Heart right ventricle (tissue), 16 donors: ENCODE results near the gene CLEC2A. TPM values are rescaled to one million over a fixed set of nuclear protein-coding genes. Genes with fewer than 3 reads are reported as not detected.

Experiments used
- ATAC-seq, 8 donors: fragments of 200-7000 bp; cut with Tn5 transposase; one replicate each; pipeline ENCODE4 v1.9.1; 2020; ENCODE audit warnings: mild to moderate bottlenecking in 8 of 8, moderate library complexity in 8 of 8, moderate number of reproducible peaks in 1 of 8
- DNase-seq, 2 donors: peaks; one replicate each; pipeline ENCODE4 v3.0.0-alpha.2; 2020
- H3K27ac ChIP-seq, 10 donors: fragments of 200-600 bp; sonication (generic) in 2 of 10; one replicate each; pipeline versions ENCODE4 v1.5.0 to v1.8.0; 2020 to 2022; ENCODE audit warnings: mild to moderate bottlenecking in 3 of 10
- H3K27me3 ChIP-seq, 7 donors: fragments of 200-600 bp; one replicate each; pipeline ENCODE4 v1.8.0; 2021 to 2022; ENCODE audit warnings: mild to moderate bottlenecking in 2 of 7
- H3K36me3 ChIP-seq, 9 donors: fragments of 200-600 bp; sonication (generic) in 1 of 9; one replicate each; pipeline versions ENCODE4 v1.5.0 to v1.8.0; 2020 to 2022; ENCODE audit warnings: mild to moderate bottlenecking in 2 of 9
- H3K4me1 ChIP-seq, 9 donors: fragments of 200-600 bp; sonication (generic) in 1 of 9; one replicate each; pipeline versions ENCODE4 v1.5.0 to v1.8.0; 2020 to 2022; ENCODE audit warnings: mild to moderate bottlenecking in 4 of 9
- H3K4me3 ChIP-seq, 10 donors: fragments of 200-600 bp; sonication (generic) in 2 of 10; one replicate each; pipeline versions ENCODE4 v1.5.0 to v1.8.0; 2020 to 2022; ENCODE audit warnings: mild to moderate bottlenecking in 7 of 10, moderate library complexity in 2 of 10
- H3K9me3 ChIP-seq, 11 donors: fragments of 200-600 bp in 10 of 11; sonication (generic) in 2 of 11; one replicate each; pipeline versions ENCODE4 v1.5.0 to v1.8.0; 2013 to 2022; ENCODE audit warnings: mild to moderate bottlenecking in 2 of 11, control low read depth in 1 of 11, moderate library complexity in 1 of 11
- CTCF ChIP-seq, 9 donors: fragments of 200-600 bp; sonication (generic) in 2 of 9; IDR thresholded peaks; one replicate each; pipeline versions ENCODE4 v1.5.0 to v1.8.0; 2021 to 2022; ENCODE audit warnings: antibody characterized with exemption in 9 of 9, mild to moderate bottlenecking in 5 of 9, moderate library complexity in 1 of 9
- WGBS, 2 donors: extraction: QIAGEN DNeasy Blood & Tissue Kit; methylation state at CpG; one replicate each; pipeline ENCODE4 v1.1.7; 2013; ENCODE audit warnings: inconsistent platforms in 1 of 2; 5-methylcytosine and 5-hydroxymethylcytosine counted together
- intact Hi-C, 10 donors: fragments of 100-400 bp; cut with DNase I; formaldehyde crosslinking; loops; one replicate each; pipeline versions ENCODE4 v1.11.1 to v1.14.2; 2022
- polyA plus RNA-seq, 2 donors: library from polyadenylated mRNA; stranded (reverse); fragments of 200-250 nt; gene quantifications; one replicate each; pipeline ENCODE4 v1.2.3, GENCODE V29; 2013
- total RNA-seq, 10 donors: library from RNA; stranded (reverse); fragmentation: NEBNext Ultra II Directional in 3 of 10; extraction: Animal tissue kit (Norgen Biotek cat#: 25700) in 3 of 10; gene quantifications; one replicate each; pipeline versions ENCODE4 v1.2.1 to v1.2.4, GENCODE V29; 2021 to 2023
- donor health status: Arrhythmogenic right ventricular cardiomyopathy.
- donor health status: ischemic (EF 13 %, LVEDD 7.1; RV severe dilation, severe dysfunction).
- donor health status: healthy with polysubstance abuse.
- donor health status: DM: no; HTN: yes; CAD: no.
- donor health status: DM: no; HTN: no; CAD: no.
- donor health status: ischemic (EF 25% LVEDD 6.9; RV normal size, moderate dysfunction).
- donor health status: ischemic (EF 25% LVEDD 5.7; RV mildly dilated, moderate dysfunction).
- donor health status: healthy.
- donor health status: DM: yes; HTN: yes; CAD: no.
- donor health status: Ischemic cardiomyopathy.
- donor health status: ischemic (EF 35%, LVEDD 5.7; RV mildly dilated, moderate dysfunction).
- donor health status: nonischemic (EF 11% LVEDD 7.7; RV severe dilation, severe dysfunction).
- donor health status: DM: yes; HTN: yes; CAD: no.
- donor health status: PGD.
- donor health status: ischemic (EF 29% LVEDD 5.4; RV normal size, mild dysfunction).
- donor health status: nonischemic (EF 23%, LVEDD 6.1; RV moderate dilation, normal function).

CLEC2A gene
- total and polyA plus RNA-seq, 12 donors: not detected

DNA sequence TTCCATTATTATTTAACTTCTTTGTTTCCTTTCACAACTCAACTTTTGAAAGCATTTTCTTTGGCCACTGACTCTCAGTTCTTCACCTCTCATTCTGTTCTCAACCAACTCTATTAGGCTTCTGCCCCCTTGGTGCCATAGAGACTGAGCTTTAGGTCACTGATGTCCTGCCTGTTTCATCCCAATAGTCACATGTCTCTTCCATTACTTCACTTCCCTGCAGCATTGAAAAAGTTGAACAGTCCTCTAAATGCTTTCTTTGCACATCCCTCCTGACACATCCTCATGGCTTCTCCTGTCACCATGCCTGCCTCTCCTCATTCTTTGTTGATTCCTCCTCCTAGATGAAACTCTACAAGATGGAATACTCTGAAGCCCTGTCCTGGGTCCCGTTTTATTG lies 41.8 kb upstream of the CLEC2A start:
- Histone ChIP-seq H3K4me1 (peaks cover 0 to 18% (median 0%) of the 10 kb centered on the region in 9 donors), H3K4me3 (peak overlapping the region in 1 of 10 donors; percentile 48), H3K36me3 (no peaks in the 10 kb centered on the region), H3K27ac (peak overlapping the region in 1 of 10 donors; percentile 81), H3K9me3 (no peaks in the 10 kb centered on the region), H3K27me3 (no peaks in the 10 kb centered on the region)
- ATAC-seq (no peak), DNase-seq (no peak)
- 62 to 68% methylated on average over 1 of the region's 1 CpG for WGBS, 2 donors
- intact Hi-C loops: no loop called here
- TF ChIP-seq CTCF (IDR thresholded peaks at IDR 0.05): no peak

GRCh38 chr12:9971181-9971580 lies 39.0 kb upstream of the CLEC2A start, which contains the start of gene CLEC12A:
CLEC12A (plus strand) TSS chr12:9971409; CDS start chr12:9971597, 188 bp downstream.
- Histone ChIP-seq H3K4me3 (peak within 1 kb of the TSS in 1 of 10 donors; percentile 48), H3K4me1 (peaks cover 0 to 13% (median 0%) of the 10 kb centered on the region in 9 donors)
- intact Hi-C loops: loop anchor here in 1 of 10 donors (2.0 kb wide), 1 partner anchor 20 kb away; no protein-coding TSS in a partner anchor

GRCh38 chr12:9969673-9970072 lies 37.5 kb upstream of the CLEC2A start:
- no peak overlapping the region for H3K4me3 ChIP-seq
- H3K27me3 ChIP-seq: no peaks in the 10 kb centered on the region
- WGBS, 2 donors: 83 to 91% methylated on average over 2 of the region's 2 CpGs
- no peak overlapping the region for H3K27ac ChIP-seq
- no peak for DNase-seq
- TF ChIP-seq CTCF (IDR thresholded peaks at IDR 0.05): no peak
- intact Hi-C loops: loop anchor here in 1 of 10 donors (2.0 kb wide), 1 partner anchor 19 kb away; no protein-coding TSS in a partner anchor
- no peak for ATAC-seq
- H3K9me3 ChIP-seq: no peaks in the 10 kb centered on the region
- no peaks in the 10 kb centered on the region for H3K36me3 ChIP-seq
- H3K4me1 ChIP-seq: peaks cover 0 to 13% (median 0%) of the 10 kb centered on the region in 9 donors

More at GRCh38 chr12:9971181-9971580, 39.0 kb upstream of the CLEC2A start, which contains the start of gene CLEC12A:
- ATAC-seq: no peak
- Histone ChIP-seq H3K36me3 (no peaks in the 10 kb centered on the region), H3K9me3 (no peaks in the 10 kb centered on the region), H3K27ac (peak within 1 kb of the TSS in 1 of 10 donors; percentile 81), H3K27me3 (no peaks in the 10 kb centered on the region)
- no peak for TF ChIP-seq CTCF (IDR thresholded peaks at IDR 0.05)
- no peak for DNase-seq
- 81 to 87% methylated on average over 1 of the region's 1 CpG for WGBS, 2 donors

DNA sequence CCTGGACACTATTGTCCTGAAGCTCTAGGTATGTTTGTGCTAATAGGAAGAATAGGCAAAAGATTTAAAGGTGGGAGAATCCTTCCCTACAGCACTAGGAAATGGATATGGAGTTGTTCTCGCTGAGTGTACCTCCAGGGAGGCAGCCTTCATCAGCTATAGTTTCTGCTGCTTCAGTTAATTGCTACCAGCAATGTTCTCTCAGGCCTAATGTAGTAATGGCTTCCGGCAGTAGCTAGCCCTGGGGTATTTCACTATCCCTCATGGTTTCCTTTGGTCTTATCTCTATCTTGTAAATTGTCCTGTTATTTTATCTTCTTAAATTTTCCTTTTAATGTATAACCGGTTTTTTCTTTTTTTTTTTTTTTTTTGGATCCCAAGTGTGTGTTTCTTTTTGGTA lies 29.7 kb upstream of the CLEC2A start:
- no peak overlapping the region for H3K4me3 ChIP-seq
- H3K9me3 ChIP-seq: no peaks in the 10 kb centered on the region
- TF ChIP-seq CTCF (IDR thresholded peaks at IDR 0.05): no peak
- WGBS, 2 donors: 68 to 74% methylated on average over 3 of the region's 3 CpGs
- H3K27me3 ChIP-seq: no peaks in the 10 kb centered on the region
- no peak overlapping the region for H3K27ac ChIP-seq
- no peak for ATAC-seq
- intact Hi-C loops: no loop called here
- no peaks in the 10 kb centered on the region for H3K36me3 ChIP-seq
- peaks cover 0 to 27% (median 0%) of the 10 kb centered on the region in 9 donors for H3K4me1 ChIP-seq
- DNase-seq: no peak
